Measurements from ENCODE around the gene TTLL10. TPM values are rescaled to one million over a fixed set of nuclear protein-coding genes. Genes with fewer than 3 reads are reported as not detected.
"Not testable (repeated sequence)": the region's sequence is repeated elsewhere in the genome, so short reads cannot be mapped to it uniquely, and the experiment has no call there.

TTLL10 gene
- total RNA-seq, 1 donor from 2014 or later: 0.89 TPM

- intact Hi-C loops (cut with micrococcal nuclease): no loop called here
Measured at GRCh38 chr1:1183833-1184775, 10.4 kb downstream of the TTLL10 start.

GRCh38 chr1:1185101-1185765 lies 11.6 kb downstream of the TTLL10 start:
- intact Hi-C loops (cut with micrococcal nuclease): no loop called here

GRCh38 chr1:1187938-1188337 lies 14.3 kb downstream of the TTLL10 start:
- intact Hi-C loops (cut with micrococcal nuclease): no loop called here

- intact Hi-C loops (cut with micrococcal nuclease): no loop called here
Measured at GRCh38 chr1:1189111-1189510, 15.4 kb downstream of the TTLL10 start.

- intact Hi-C loops (cut with micrococcal nuclease): no loop called here
Measured at GRCh38 chr1:1191734-1192133, 18.1 kb downstream of the TTLL10 start.

- intact Hi-C loops (cut with micrococcal nuclease): no loop called here
Measured at GRCh38 chr1:1194723-1195122, 21.0 kb downstream of the TTLL10 start.

GRCh38 chr1:1195726-1196125 lies 22.0 kb downstream of the TTLL10 start:
- intact Hi-C loops (cut with micrococcal nuclease): not testable (repeated sequence)

- intact Hi-C loops (cut with micrococcal nuclease): no loop called here
Measured at GRCh38 chr1:1196431-1197187, 22.9 kb downstream of the TTLL10 start.

- intact Hi-C loops (cut with micrococcal nuclease): no loop called here
Measured at GRCh38 chr1:1197188-1197500, 23.5 kb downstream of the TTLL10 start.

GRCh38 chr1:1197551-1198422 lies 24.1 kb downstream of the TTLL10 start:
- intact Hi-C loops (cut with micrococcal nuclease): no loop called here

GRCh38 chr1:1198423-1199140 lies 24.9 kb downstream of the TTLL10 start:
- intact Hi-C loops (cut with micrococcal nuclease): no loop called here

GRCh38 chr1:1199141-1199960 lies 25.7 kb downstream of the TTLL10 start:
- intact Hi-C loops (cut with micrococcal nuclease): no loop called here

- intact Hi-C loops (cut with micrococcal nuclease): loop anchor here (5.0 kb wide), 1 partner anchor 43 kb away; no protein-coding TSS in a partner anchor
Measured at GRCh38 chr1:1199961-1200875, 26.5 kb downstream of the TTLL10 start.

- intact Hi-C loops (cut with micrococcal nuclease): loop anchor here (5.0 kb wide), 1 partner anchor 44 kb away; no protein-coding TSS in a partner anchor
Measured at GRCh38 chr1:1200876-1201810, 27.5 kb downstream of the TTLL10 start.

GRCh38 chr1:1202831-1203560 lies 29.3 kb downstream of the TTLL10 start:
- intact Hi-C loops (cut with micrococcal nuclease): loop anchor here (5.0 kb wide), 1 partner anchor 46 kb away; no protein-coding TSS in a partner anchor

All from T-helper 2 cell treated with Interferon-gamma antibody and Interleukin-4, amounts not matched to agents 100 ng/mL and 5 ng/mL, for 36 hours (primary cell).